Large intestine (tissue), 3 donors: ENCODE results near the gene ASB16. TPM values are rescaled to one million over a fixed set of nuclear protein-coding genes. Genes with fewer than 3 reads are reported as not detected.

ENCODE experiments used
- DNase-seq, 2 donors: peaks; one replicate each; pipeline versions ENCODE4 v3.0.0 to v3.0.0-alpha.2; 2013
- H3K27ac ChIP-seq: one replicate; pipeline ENCODE4 v1.5.1; 2013; ENCODE audit warnings: low read length
- H3K27me3 ChIP-seq: 2 replicates; pipeline ENCODE4 v1.6.1; 2013; ENCODE audit warnings: low read length; ENCODE audit not compliant: control insufficient read depth, insufficient read depth
- H3K36me3 ChIP-seq: 2 replicates; pipeline ENCODE4 v1.6.1; 2013; ENCODE audit warnings: low read length; ENCODE audit not compliant: control insufficient read depth, insufficient read depth
- H3K4me1 ChIP-seq: one replicate; pipeline ENCODE4 v1.6.1; 2013; ENCODE audit warnings: low read length; ENCODE audit not compliant: control insufficient read depth, insufficient read depth
- H3K4me3 ChIP-seq: one replicate; pipeline ENCODE4 v1.5.1; 2013; ENCODE audit warnings: low read length
- H3K9me3 ChIP-seq: one replicate; pipeline ENCODE4 v1.6.1; 2013; ENCODE audit warnings: mild to moderate bottlenecking, low read depth, low read length, moderate library complexity; ENCODE audit not compliant: control insufficient read depth
- WGBS: methylation state at CpG from one replicate; pipeline ENCODE4 v1.1.5; 2013; ENCODE audit warnings: low lambda C conversion rate; ENCODE audit not compliant: insufficient coverage; 5-methylcytosine and 5-hydroxymethylcytosine counted together
- polyA plus RNA-seq: library from polyadenylated mRNA; unstranded; fragments of 120-200 nt; gene quantifications from one replicate; pipeline ENCODE4 v1.2.1, GENCODE V29; 2013

The ASB16 gene
- polyA plus RNA-seq, 1 donor, result 2.5 TPM

- peaks cover 18% of the 10 kb centered on the region for H3K4me1 ChIP-seq
- WGBS, result no CpG with 5 or more reads among the region's 89 CpGs
- H3K9me3 ChIP-seq, result peaks cover 2% of the 10 kb centered on the region
- no peaks in the 10 kb centered on the region for H3K27me3 ChIP-seq
- peak overlapping the region; percentile 60 for H3K4me3 ChIP-seq
- DNase-seq, result peak; percentile 92 to 94
- peaks cover 35% of the 10 kb centered on the region for H3K36me3 ChIP-seq
- H3K27ac ChIP-seq, result peak overlapping the region; percentile 37
Observed at GRCh38 chr17:44218344-44219107, 48.0 kb downstream of the ASB16 start.

- no peaks in the 10 kb centered on the region for H3K27me3 ChIP-seq
- H3K4me1 ChIP-seq, result peaks cover 18% of the 10 kb centered on the region
- H3K36me3 ChIP-seq, result peaks cover 29% of the 10 kb centered on the region
- no CpG with 5 or more reads among the region's 73 CpGs for WGBS
- peak; percentile 45 to 74 for DNase-seq
- H3K4me3 ChIP-seq, result peak overlapping the region; percentile 37
- peak overlapping the region; percentile 49 for H3K27ac ChIP-seq
- peaks cover 2% of the 10 kb centered on the region for H3K9me3 ChIP-seq
Observed at GRCh38 chr17:44219108-44219615, 48.7 kb downstream of the ASB16 start.

- no CpG with 5 or more reads among the region's 76 CpGs for WGBS
- Histone ChIP-seq H3K4me3 (peak within 1 kb of the TSS; percentile 97), H3K4me1 (peaks cover 18% of the 10 kb centered on the region), H3K36me3 (peaks cover 24% of the 10 kb centered on the region), H3K27ac (peak within 1 kb of the TSS; percentile 95), H3K27me3 (no peaks in the 10 kb centered on the region), H3K9me3 (peaks cover 2% of the 10 kb centered on the region)
- peak; percentile 32 to 77 for DNase-seq
Observed at GRCh38 chr17:44219616-44220212, 49.2 kb downstream of the ASB16 start, which contains the start of gene UBTF. Gene UBTF (minus strand): TSS chr17:44219675. CDS start chr17:44218229, 1,446 bp downstream.

- DNase-seq, result peak in 1 of 2 donors; percentile 79
- peaks cover 18% of the 10 kb centered on the region for H3K4me1 ChIP-seq
- WGBS, result no CpG with 5 or more reads among the region's 108 CpGs
Observed at GRCh38 chr17:44220213-44221083, 49.9 kb downstream of the ASB16 start.

GRCh38 chr17:44221084-44221861 lies 50.8 kb downstream of the ASB16 start:
- peak overlapping the region; percentile 97 for H3K4me3 ChIP-seq

More at GRCh38 chr17:44220213-44221083, 49.9 kb downstream of the ASB16 start:
- Histone ChIP-seq H3K27ac (peak overlapping the region; percentile 95), H3K27me3 (no peaks in the 10 kb centered on the region), H3K4me3 (peak overlapping the region; percentile 97), H3K36me3 (peaks cover 16% of the 10 kb centered on the region), H3K9me3 (peaks cover 2% of the 10 kb centered on the region)

GRCh38 chr17:44221862-44222111 lies 51.3 kb downstream of the ASB16 start:
- DNase-seq, result no peak
- H3K27me3 ChIP-seq, result no peaks in the 10 kb centered on the region
- peaks cover 3% of the 10 kb centered on the region for H3K36me3 ChIP-seq

More at GRCh38 chr17:44221084-44221861, 50.8 kb downstream of the ASB16 start:
- no CpG with 5 or more reads among the region's 54 CpGs for WGBS
- peak; percentile 58 to 87 for DNase-seq
- Histone ChIP-seq H3K27ac (peak overlapping the region; percentile 95), H3K36me3 (peaks cover 8% of the 10 kb centered on the region), H3K4me1 (peaks cover 18% of the 10 kb centered on the region), H3K9me3 (peaks cover 2% of the 10 kb centered on the region), H3K27me3 (no peaks in the 10 kb centered on the region)

GRCh38 chr17:44222112-44222869 lies 51.8 kb downstream of the ASB16 start:
- DNase-seq, result peak; percentile 45 to 71
- WGBS, result 0% methylated on average over 3 of the region's 36 CpGs
- H3K4me1 ChIP-seq, result peaks cover 17% of the 10 kb centered on the region

More at GRCh38 chr17:44221862-44222111, 51.3 kb downstream of the ASB16 start:
- WGBS, result 0% methylated on average over 3 of the region's 17 CpGs
- H3K9me3 ChIP-seq, result peaks cover 2% of the 10 kb centered on the region
- H3K27ac ChIP-seq, result peak overlapping the region; percentile 95
- H3K4me3 ChIP-seq, result peak overlapping the region; percentile 97
- peaks cover 18% of the 10 kb centered on the region for H3K4me1 ChIP-seq

GRCh38 chr17:44223541-44224071 lies 53.1 kb downstream of the ASB16 start:
- DNase-seq, result peak in 1 of 2 donors; percentile 2
- WGBS, result no CpG with 5 or more reads among the region's 7 CpGs
- Histone ChIP-seq H3K4me3 (no peak overlapping the region), H3K27ac (no peak overlapping the region), H3K4me1 (peaks cover 8% of the 10 kb centered on the region), H3K27me3 (no peaks in the 10 kb centered on the region), H3K36me3 (no peaks in the 10 kb centered on the region), H3K9me3 (peaks cover 2% of the 10 kb centered on the region)

More at GRCh38 chr17:44222112-44222869, 51.8 kb downstream of the ASB16 start:
- H3K36me3 ChIP-seq, result no peaks in the 10 kb centered on the region
- no peaks in the 10 kb centered on the region for H3K27me3 ChIP-seq
- H3K9me3 ChIP-seq, result peaks cover 2% of the 10 kb centered on the region
- H3K27ac ChIP-seq, result peak overlapping the region; percentile 95
- H3K4me3 ChIP-seq, result peak overlapping the region; percentile 97
